Spleen (tissue), 7 donors: ENCODE results near the gene PARVB.

Experiments
- POLR2A ChIP-seq, 3 donors: fragments of 450-650 bp; IDR thresholded peaks; one replicate each; pipeline ENCODE4 v1.5.1; 2017; ENCODE audit warnings: antibody characterized with exemption in 3 of 3, mild to moderate bottlenecking in 1 of 3
- POLR2AphosphoS5 ChIP-seq, 3 donors: sonication (generic); formaldehyde crosslinking; IDR thresholded peaks; one replicate each; pipeline ENCODE4 v1.5.1; 2017; ENCODE audit warnings: antibody characterized with exemption in 3 of 3
- TF ChIP-seq, protein P1 (sequence below), 11 experiments: fragments of 200-600 bp in 7 of 11; fragments of 450-650 bp in 4 of 11; sonication (generic) in 4 of 11; IDR thresholded peaks in 8 of 11; conservative IDR thresholded peaks in 3 of 11; 1 replicate in 7 of 11; 2 replicates in 4 of 11; pipeline versions ENCODE4 v1.4.0 to v1.8.0; 2016 to 2021; ENCODE audit warnings: antibody characterized with exemption in 11 of 11, inconsistent platforms in 4 of 11, mild to moderate bottlenecking in 1 of 11
- donor health status: DM: no; HTN: no; CAD: no; lungs with moderate emphysema.
- donor health status: DM: no; HTN: no; CAD: no.
- donor health status: DM: no; HTN: no; CAD: no.

GRCh38 chr22:44001521-44001920 is 22.6 kb upstream of the PARVB start:
- TF ChIP-seq, protein P1, sequence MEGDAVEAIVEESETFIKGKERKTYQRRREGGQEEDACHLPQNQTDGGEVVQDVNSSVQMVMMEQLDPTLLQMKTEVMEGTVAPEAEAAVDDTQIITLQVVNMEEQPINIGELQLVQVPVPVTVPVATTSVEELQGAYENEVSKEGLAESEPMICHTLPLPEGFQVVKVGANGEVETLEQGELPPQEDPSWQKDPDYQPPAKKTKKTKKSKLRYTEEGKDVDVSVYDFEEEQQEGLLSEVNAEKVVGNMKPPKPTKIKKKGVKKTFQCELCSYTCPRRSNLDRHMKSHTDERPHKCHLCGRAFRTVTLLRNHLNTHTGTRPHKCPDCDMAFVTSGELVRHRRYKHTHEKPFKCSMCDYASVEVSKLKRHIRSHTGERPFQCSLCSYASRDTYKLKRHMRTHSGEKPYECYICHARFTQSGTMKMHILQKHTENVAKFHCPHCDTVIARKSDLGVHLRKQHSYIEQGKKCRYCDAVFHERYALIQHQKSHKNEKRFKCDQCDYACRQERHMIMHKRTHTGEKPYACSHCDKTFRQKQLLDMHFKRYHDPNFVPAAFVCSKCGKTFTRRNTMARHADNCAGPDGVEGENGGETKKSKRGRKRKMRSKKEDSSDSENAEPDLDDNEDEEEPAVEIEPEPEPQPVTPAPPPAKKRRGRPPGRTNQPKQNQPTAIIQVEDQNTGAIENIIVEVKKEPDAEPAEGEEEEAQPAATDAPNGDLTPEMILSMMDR (IDR thresholded peaks at IDR 0.05 in 8 of 11, conservative IDR thresholded peaks at IDR 0.05 in 3 of 11): no peak
- no peak for TF ChIP-seq POLR2AphosphoS5 (IDR thresholded peaks at IDR 0.05)
- TF ChIP-seq POLR2A (IDR thresholded peaks at IDR 0.05): no peak
